Osteoblast (primary cell): Measurements from ENCODE around the gene LRP5. TPM values are rescaled to one million over a fixed set of nuclear protein-coding genes. Genes with fewer than 3 reads are reported as not detected.

ENCODE experiments used
- DNase-seq: peaks from one replicate; pipeline ENCODE4 v3.0.0; 2011; ENCODE audit warnings: low spot score, mixed read lengths; ENCODE audit not compliant: insufficient read length; ENCODE audit errors: missing footprints
- H2AFZ ChIP-seq: 2 replicates; pipeline ENCODE4 v1.6.0; 2011; ENCODE audit warnings: mild to moderate bottlenecking, low read length
- H3K27ac ChIP-seq: 2 replicates; pipeline ENCODE4 v1.5.1; 2011; ENCODE audit warnings: mild to moderate bottlenecking, low read depth, low read length, moderate library complexity
- H3K27me3 ChIP-seq: 2 replicates; pipeline ENCODE4 v1.6.0; 2012; ENCODE audit warnings: mild to moderate bottlenecking, control low read depth, inconsistent platforms, low read length, moderate library complexity; ENCODE audit not compliant: insufficient read depth
- H3K36me3 ChIP-seq: 2 replicates; pipeline ENCODE4 v1.5.1; 2011; ENCODE audit warnings: mild to moderate bottlenecking, low read length, control low read depth, moderate library complexity; ENCODE audit not compliant: insufficient read depth
- H3K4me1 ChIP-seq: 2 replicates; pipeline ENCODE4 v1.5.1; 2011; ENCODE audit warnings: mild to moderate bottlenecking, low read length, control low read depth, moderate library complexity; ENCODE audit not compliant: insufficient read depth
- H3K4me2 ChIP-seq: 2 replicates; pipeline ENCODE4 v1.6.0; 2011; ENCODE audit warnings: mild to moderate bottlenecking, low read length; ENCODE audit not compliant: insufficient read depth
- H3K4me3 ChIP-seq: fragments of 200-600 bp; sonication (generic); 3 replicates; pipeline ENCODE4 v1.5.1; 2012; ENCODE audit warnings: mild to moderate bottlenecking, low read length, inconsistent platforms; ENCODE audit not compliant: insufficient read depth
- H3K79me2 ChIP-seq: 2 replicates; pipeline ENCODE4 v1.6.0; 2012; ENCODE audit warnings: mild to moderate bottlenecking, low read length, control low read depth, inconsistent platforms; ENCODE audit not compliant: insufficient read depth
- H3K9me3 ChIP-seq: 2 replicates; pipeline ENCODE4 v1.5.1; 2011; ENCODE audit warnings: low read depth, low read length, control low read depth
- H4K20me1 ChIP-seq: 2 replicates; pipeline ENCODE4 v1.6.0; 2012; ENCODE audit warnings: mild to moderate bottlenecking, low read length, control low read depth; ENCODE audit not compliant: insufficient read depth
- CTCF ChIP-seq: IDR thresholded peaks from 2 replicates; pipeline ENCODE4 v1.5.1; 2011; ENCODE audit warnings: mild to moderate bottlenecking, low read depth, low read length, moderate library complexity; ENCODE audit errors: extremely low read depth
- total RNA-seq: library from RNA; depleted of rRNA; stranded (reverse); fragments of >200 nt; gene quantifications from 2 replicates; pipeline ENCODE4 v1.2.3, GENCODE V29; 2012

LRP5 gene
- total RNA-seq, 1 donor = 16.3 TPM

DNA sequence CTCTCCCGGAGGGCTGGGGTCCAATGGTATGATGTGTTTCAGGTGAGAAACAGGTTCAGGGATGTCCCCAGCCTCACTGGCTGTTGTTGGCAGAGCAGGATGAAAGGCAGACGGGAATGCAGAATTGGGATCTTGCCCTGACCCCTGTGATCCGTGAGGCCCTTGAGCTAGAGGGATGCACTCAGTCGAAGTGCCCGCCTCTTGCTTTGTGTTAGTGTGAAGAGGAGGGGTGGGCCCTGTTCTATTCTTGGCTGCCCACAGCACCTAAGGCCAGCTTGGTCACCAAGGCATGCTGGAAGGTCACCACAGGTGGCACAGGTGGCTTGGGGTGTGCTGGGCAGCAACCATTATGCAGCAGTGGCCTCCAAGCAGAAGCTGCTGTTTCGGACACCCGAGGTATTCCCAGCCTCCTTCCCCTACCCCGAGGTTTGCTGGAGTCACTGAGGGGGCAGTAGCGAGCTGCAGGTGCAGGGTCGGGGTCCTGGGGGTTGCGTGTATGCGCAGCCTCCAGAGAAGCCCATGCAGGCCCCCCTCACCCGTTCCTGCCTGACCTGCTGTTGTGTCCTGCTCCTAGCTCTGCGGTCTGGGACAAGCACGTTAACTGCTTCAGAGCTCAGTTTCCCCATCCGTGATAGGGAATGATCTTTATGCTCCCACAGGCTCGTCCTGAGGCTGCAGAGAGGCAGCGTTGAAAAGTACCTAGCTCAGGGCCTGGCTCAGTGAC is 13.0 kb downstream of the LRP5 start:
- H2AFZ ChIP-seq = no peak overlapping the region
- no peak overlapping the region for H3K4me3 ChIP-seq
- H3K27ac ChIP-seq = no peak overlapping the region
- H3K9me3 ChIP-seq = no peaks in the 10 kb centered on the region
- H3K79me2 ChIP-seq = peaks cover 4% of the 10 kb centered on the region
- no peaks in the 10 kb centered on the region for H3K27me3 ChIP-seq
- H3K4me1 ChIP-seq = no peaks in the 10 kb centered on the region
- no peak overlapping the region for H3K4me2 ChIP-seq
- peaks cover 58% of the 10 kb centered on the region for H4K20me1 ChIP-seq
- DNase-seq = peak; percentile 65
- no peak for TF ChIP-seq CTCF
- H3K36me3 ChIP-seq = no peaks in the 10 kb centered on the region

- Histone ChIP-seq H3K4me2 (no peak overlapping the region), H3K79me2 (peaks cover 4% of the 10 kb centered on the region)
Observed at GRCh38 chr11:68325907-68326220, 13.5 kb downstream of the LRP5 start.

DNA sequence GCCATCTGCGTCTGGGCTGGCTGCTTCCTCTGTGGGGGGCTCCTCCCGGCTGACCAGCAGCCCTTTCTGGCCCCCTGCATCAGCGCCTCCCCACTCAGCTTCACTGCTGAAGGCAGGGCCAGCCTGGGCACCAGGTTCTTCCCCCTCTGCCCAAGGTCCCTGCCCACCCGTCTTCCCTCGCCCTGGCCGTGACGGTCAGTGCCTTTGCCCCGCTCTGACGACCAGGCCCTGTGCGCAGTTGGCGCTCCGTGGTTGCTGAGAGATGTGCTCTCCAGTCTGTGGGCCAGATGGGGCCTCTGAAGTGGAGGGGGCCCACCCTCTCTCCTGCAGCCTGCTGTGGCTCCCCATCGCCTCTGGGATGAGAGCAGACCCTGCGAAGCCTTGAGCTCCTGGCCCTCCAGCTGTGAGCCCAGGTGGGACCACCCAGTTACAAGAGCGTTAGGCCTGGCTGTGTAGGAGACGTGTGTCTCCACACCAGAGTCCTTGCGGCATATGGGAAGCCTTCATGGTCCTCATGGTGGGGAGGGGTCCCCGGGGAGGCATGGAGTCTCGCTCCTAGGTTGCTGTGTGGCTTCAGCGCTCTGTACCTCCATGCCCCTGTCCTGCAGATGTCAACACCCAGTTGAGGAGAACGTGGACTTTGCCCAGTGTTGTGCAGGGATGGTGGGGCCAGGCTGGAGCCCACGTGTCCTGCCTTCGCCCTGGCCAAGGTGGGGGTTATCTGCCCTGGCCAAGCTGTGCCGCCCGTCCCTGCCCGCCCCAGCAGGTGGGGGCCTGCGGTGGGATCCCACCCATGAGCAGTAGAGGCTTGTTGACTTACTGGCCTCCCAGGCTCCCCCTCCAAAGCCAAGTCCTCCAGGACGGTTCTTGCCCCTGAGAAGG is 14.2 kb downstream of the LRP5 start:
- H3K79me2 ChIP-seq = peaks cover 4% of the 10 kb centered on the region
- TF ChIP-seq CTCF = no peak

More at GRCh38 chr11:68325907-68326220, 13.5 kb downstream of the LRP5 start:
- Histone ChIP-seq H3K9me3 (no peaks in the 10 kb centered on the region), H4K20me1 (peaks cover 59% of the 10 kb centered on the region), H3K4me1 (no peaks in the 10 kb centered on the region), H3K4me3 (no peak overlapping the region), H3K36me3 (no peaks in the 10 kb centered on the region), H2AFZ (no peak overlapping the region), H3K27ac (no peak overlapping the region), H3K27me3 (no peaks in the 10 kb centered on the region)
- TF ChIP-seq CTCF = no peak
- DNase-seq = peak; percentile 6

More for the DNA sequence above, 14.2 kb downstream of the LRP5 start:
- Histone ChIP-seq H4K20me1 (peaks cover 61% of the 10 kb centered on the region), H3K4me3 (no peak overlapping the region), H2AFZ (no peak overlapping the region), H3K36me3 (no peaks in the 10 kb centered on the region), H3K4me2 (no peak overlapping the region), H3K27me3 (no peaks in the 10 kb centered on the region), H3K9me3 (no peaks in the 10 kb centered on the region), H3K27ac (no peak overlapping the region), H3K4me1 (no peaks in the 10 kb centered on the region)
- DNase-seq = peak; percentile 18
